CD14-positive monocyte (primary cell): ENCODE measurements around the gene ZBTB7C. TPM values are rescaled to one million over a fixed set of nuclear protein-coding genes. Genes with fewer than 3 reads are reported as not detected.

Experiments
- DNase-seq, 3 donors: peaks; one replicate each; pipeline ENCODE4 v3.0.0-alpha.2; 2011 to 2022
- H2AFZ ChIP-seq: 2 replicates; pipeline ENCODE4 v1.6.0; 2012; ENCODE audit warnings: mild to moderate bottlenecking, low read depth, low read length, inconsistent platforms; ENCODE audit not compliant: insufficient read depth, poor library complexity, severe bottlenecking
- H3K27ac ChIP-seq, 2 donors: 1 replicate in 1 of 2; 2 replicates in 1 of 2; pipeline ENCODE4 v1.5.1; 2012 to 2013; ENCODE audit warnings: low read length in 2 of 2, control low read depth in 1 of 2, inconsistent platforms in 1 of 2, low read depth in 1 of 2, mild to moderate bottlenecking in 1 of 2
- H3K27me3 ChIP-seq, 2 donors: one replicate each; pipeline versions ENCODE4 v1.6.0 to v1.6.1; 2011 to 2013; ENCODE audit warnings: low read length in 2 of 2; ENCODE audit not compliant: control insufficient read depth in 2 of 2, insufficient read depth in 2 of 2
- H3K36me3 ChIP-seq, 2 donors: replicated peaks in 1 of 2; 1 replicate in 1 of 2; 2 replicates in 1 of 2; pipeline versions ENCODE4 v1.5.1 to v1.6.1; 2012 to 2013; ENCODE audit warnings: low read length in 2 of 2, control low read depth in 1 of 2, inconsistent platforms in 1 of 2, mild to moderate bottlenecking in 1 of 2; ENCODE audit not compliant: insufficient read depth in 2 of 2, control insufficient read depth in 1 of 2
- H3K4me1 ChIP-seq, 2 donors: 1 replicate in 1 of 2; 2 replicates in 1 of 2; pipeline versions ENCODE4 v1.5.1 to v1.6.1; 2012 to 2013; ENCODE audit warnings: low read length in 2 of 2, control low read depth in 1 of 2, inconsistent platforms in 1 of 2, mild to moderate bottlenecking in 1 of 2, moderate library complexity in 1 of 2; ENCODE audit not compliant: insufficient read depth in 2 of 2, control insufficient read depth in 1 of 2
- H3K4me2 ChIP-seq: replicated peaks from 2 replicates; pipeline ENCODE3; 2012; ENCODE audit warnings: low read length, moderate library complexity, mild to moderate bottlenecking; ENCODE audit not compliant: poor library complexity, severe bottlenecking; ENCODE audit errors: extremely low read depth
- H3K4me3 ChIP-seq, 3 experiments: fragments of 200-600 bp in 1 of 3; sonication (generic) in 1 of 3; replicated peaks in 1 of 3; 1 replicate in 2 of 3; 2 replicates in 1 of 3; pipeline ENCODE4 v1.5.1; 2011 to 2013; ENCODE audit warnings: low read length in 3 of 3, mild to moderate bottlenecking in 3 of 3, control low read depth in 2 of 3, low read depth in 2 of 3, inconsistent platforms in 1 of 3, moderate library complexity in 1 of 3
- H3K79me2 ChIP-seq: 2 replicates; pipeline ENCODE4 v1.6.0; 2012; ENCODE audit warnings: mild to moderate bottlenecking, control low read depth, inconsistent platforms, low read length, moderate library complexity; ENCODE audit not compliant: insufficient read depth
- H3K9ac ChIP-seq: 2 replicates; pipeline ENCODE4 v1.6.0; 2017; ENCODE audit warnings: low read length, mild to moderate bottlenecking; ENCODE audit not compliant: insufficient read depth, poor library complexity, severe bottlenecking
- H3K9me3 ChIP-seq, 2 donors: replicated peaks in 1 of 2; 1 replicate in 1 of 2; 2 replicates in 1 of 2; pipeline versions ENCODE4 v1.5.1 to v1.6.1; 2012 to 2013; ENCODE audit warnings: low read length in 2 of 2, control low read depth in 1 of 2; ENCODE audit not compliant: control insufficient read depth in 1 of 2, insufficient read depth in 1 of 2
- H4K20me1 ChIP-seq: 2 replicates; pipeline ENCODE4 v1.6.0; 2012; ENCODE audit warnings: mild to moderate bottlenecking, low read length, control low read depth, moderate library complexity; ENCODE audit not compliant: insufficient read depth
- H3K27ac Mint-ChIP-seq, 7 donors: one replicate each; pipeline ENCODE4 v1.8.0; 2020; ENCODE audit warnings: mild to moderate bottlenecking in 7 of 7, mixed read lengths in 7 of 7, moderate library complexity in 6 of 7, inconsistent platforms in 2 of 7
- H3K27me3 Mint-ChIP-seq, 3 donors: one replicate each; pipeline ENCODE4 v1.8.0; 2021 to 2022; ENCODE audit warnings: low read depth in 3 of 3, mild to moderate bottlenecking in 3 of 3, mixed read lengths in 3 of 3, moderate library complexity in 3 of 3, inconsistent platforms in 1 of 3
- H3K36me3 Mint-ChIP-seq, 2 donors: one replicate each; pipeline ENCODE4 v1.8.0; 2020; ENCODE audit warnings: mixed read lengths in 2 of 2, inconsistent platforms in 1 of 2, mild to moderate bottlenecking in 1 of 2
- H3K4me1 Mint-ChIP-seq: one replicate; pipeline ENCODE4 v1.8.0; 2020; ENCODE audit warnings: mild to moderate bottlenecking, mixed read lengths
- H3K4me3 Mint-ChIP-seq, 2 donors: one replicate each; pipeline ENCODE4 v1.8.0; 2020; ENCODE audit warnings: mild to moderate bottlenecking in 2 of 2, mixed read lengths in 2 of 2, moderate library complexity in 1 of 2
- H3K9me3 Mint-ChIP-seq, 7 donors: one replicate each; pipeline ENCODE4 v1.8.0; 2020 to 2022; ENCODE audit warnings: mixed read lengths in 7 of 7, mild to moderate bottlenecking in 6 of 7, moderate library complexity in 6 of 7, inconsistent platforms in 2 of 7
- CTCF ChIP-seq: fragments of 200-600 bp; IDR thresholded peaks from one replicate; pipeline ENCODE4 v1.8.0; 2022; ENCODE audit warnings: antibody characterized with exemption, mild to moderate bottlenecking
- WGBS: methylation state at CpG from one replicate; pipeline ENCODE4 v1.1.5; 2013; ENCODE audit warnings: missing lambda C conversion rate; ENCODE audit not compliant: insufficient coverage; 5-methylcytosine and 5-hydroxymethylcytosine counted together
- intact Hi-C, 2 donors: fragments of 100-400 bp; cut with micrococcal nuclease; formaldehyde crosslinking; loops; one replicate each; pipeline versions ENCODE4 v1.15.0 to v1.15.1; 2023
- polyA plus RNA-seq, 3 donors: library from polyadenylated mRNA; depleted of rRNA in 1 of 3; unstranded in 2 of 3; stranded (reverse) in 1 of 3; fragments of 300-500 nt in 2 of 3; fragments of >200 nt in 1 of 3; fragmentation: Illumina TruSeq in 2 of 3; gene quantifications; 1 replicate in 2 of 3; 2 replicates in 1 of 3; pipeline ENCODE4 v1.2.3, GENCODE V29; 2012 to 2021

The ZBTB7C gene
- polyA plus RNA-seq, 3 donors = 0.03 to 0.09 TPM; not detected in 1

GRCh38 chr18:48157956-48158355, 251.2 kb downstream of the ZBTB7C start:
- no peak for TF ChIP-seq CTCF
- Histone ChIP-seq H3K27ac (no peak overlapping the region), H3K9ac (no peak overlapping the region), H3K4me1 (peaks cover 12 to 18% of the 10 kb centered on the region in 2 donors), H3K4me3 (no peak overlapping the region), H3K79me2 (no peaks in the 10 kb centered on the region), H3K4me2 (no peak overlapping the region), H3K9me3 (no peaks in the 10 kb centered on the region), H2AFZ (no peak overlapping the region), H4K20me1 (no peaks in the 10 kb centered on the region), H3K27me3 (peaks cover 3 to 12% of the 10 kb centered on the region in 2 donors), H3K36me3 (no peaks in the 10 kb centered on the region)
- Mint-ChIP-seq H3K27ac (peak overlapping the region in 2 of 7 donors; percentile 4 to 45), H3K9me3 (peaks cover 0 to 3% (median 0%) of the 10 kb centered on the region in 7 donors), H3K36me3 (no peaks in the 10 kb centered on the region), H3K4me1 (peaks cover 8% of the 10 kb centered on the region), H3K4me3 (no peak overlapping the region), H3K27me3 (peaks cover 9 to 35% (median 29%) of the 10 kb centered on the region in 3 donors)
- no peak for DNase-seq
- no CpG with 5 or more reads among the region's 4 CpGs for WGBS
- intact Hi-C loops = no loop called here

GRCh38 chr18:48155856-48156255, 253.3 kb downstream of the ZBTB7C start:
- whole genome bisulfite sequencing = 86% methylated on average over 1 of the region's 4 CpGs
- peak overlapping the region in 1 of 2 donors; percentile 47 for H3K4me3 Mint-ChIP-seq
- H3K27ac ChIP-seq = no peak overlapping the region
- no peak overlapping the region for H2AFZ ChIP-seq
- no peaks in the 10 kb centered on the region for H3K36me3 Mint-ChIP-seq
- no peak overlapping the region for H3K4me3 ChIP-seq
- peaks cover 0 to 2% (median 0%) of the 10 kb centered on the region in 7 donors for H3K9me3 Mint-ChIP-seq
- no peak overlapping the region for H3K27ac Mint-ChIP-seq
- H3K9me3 ChIP-seq = no peaks in the 10 kb centered on the region
- no peak overlapping the region for H3K9ac ChIP-seq
- no peaks in the 10 kb centered on the region for H3K36me3 ChIP-seq
- H3K27me3 Mint-ChIP-seq = peaks cover 5 to 25% (median 24%) of the 10 kb centered on the region in 3 donors
- no peak for DNase-seq
- no peak overlapping the region for H3K4me2 ChIP-seq
- intact Hi-C loops = no loop called here
- no peaks in the 10 kb centered on the region for H3K79me2 ChIP-seq
- peaks cover 4% of the 10 kb centered on the region for H3K4me1 Mint-ChIP-seq
- TF ChIP-seq CTCF = no peak
- H3K27me3 ChIP-seq = peaks cover 3 to 10% of the 10 kb centered on the region in 2 donors
- no peaks in the 10 kb centered on the region for H4K20me1 ChIP-seq
- H3K4me1 ChIP-seq = peaks cover under 1 to 7% of the 10 kb centered on the region in 2 donors
